Heart left ventricle (tissue), 13 donors: ENCODE measurements around the gene TRIM59.

Experiments used
- CTCF ChIP-seq, 12 donors: fragments of 200-600 bp; sonication (generic) in 4 of 12; IDR thresholded peaks; one replicate each; pipeline versions ENCODE4 v1.5.0 to v1.8.0; 2018 to 2022; ENCODE audit warnings: antibody characterized with exemption in 12 of 12, mild to moderate bottlenecking in 5 of 12
- POLR2A ChIP-seq, 2 donors: fragments of 450-650 bp; IDR thresholded peaks; one replicate each; pipeline ENCODE4 v1.6.1; 2017; ENCODE audit warnings: antibody characterized with exemption in 2 of 2, mild to moderate bottlenecking in 2 of 2, moderate library complexity in 2 of 2
- donor health status: ischemic (EF 13 %, LVEDD 7.1; RV severe dilation, severe dysfunction).
- donor health status: DM: no; HTN: yes; CAD: no.
- donor health status: DM: no; HTN: no; CAD: no.
- donor health status: ischemic (EF 25% LVEDD 6.9; RV normal size, moderate dysfunction).
- donor health status: ischemic (EF 25% LVEDD 5.7; RV mildly dilated, moderate dysfunction).
- donor health status: ischemic (EF 35%, LVEDD 5.7; RV mildly dilated, moderate dysfunction).
- donor health status: nonischemic (EF 11% LVEDD 7.7; RV severe dilation, severe dysfunction).
- donor health status: DM: yes; HTN: yes; CAD: no.
- donor health status: PGD.
- donor health status: ischemic (EF 29% LVEDD 5.4; RV normal size, mild dysfunction).
- donor health status: nonischemic (EF 23%, LVEDD 6.1; RV moderate dilation, normal function).

- TF ChIP-seq CTCF (IDR thresholded peaks at IDR 0.05) (no peak), POLR2A (IDR thresholded peaks at IDR 0.05) (no peak)
These were observed 26.3 kb upstream of the TRIM59 start for GRCh38 chr3:160475884-160476283.
